ENCODE data around the gene B4GAT1. TPM values are rescaled to one million over a fixed set of nuclear protein-coding genes. Genes with fewer than 3 reads are reported as not detected.

The B4GAT1 gene
- total RNA-seq, 1 experiment from 2014 or later: 6.7 TPM

GRCh38 chr11:66363187-66363601, 15.8 kb upstream of the B4GAT1 start:
- Histone ChIP-seq H2AFZ (ENCODE audit: low read depth, low read length, poor library complexity, severe bottlenecking) (no peak overlapping the region), H3K4me2 (ENCODE audit: low read length) (no peak overlapping the region), H4K20me1 (ENCODE audit: insufficient read depth) (no peaks in the 10 kb centered on the region), H3K79me2 (ENCODE audit: insufficient read depth, low read length) (peaks cover 8% of the 10 kb centered on the region; the same call in 1 of the 2 replicates), H3K9me2 (ENCODE audit: insufficient read depth) (no peaks in the 10 kb centered on the region), H3K27ac (ENCODE audit: low read depth, low read length) (no peak overlapping the region; the same call in 1 of the 2 replicates), H3K4me3 (replicated peaks in 1 of 2; ENCODE audit: low read depth in 1 of 2, low read length in 2 of 2) (no peak overlapping the region), H3K9ac (ENCODE audit: low read length) (no peak overlapping the region), H3K4me1 (ENCODE audit: control insufficient read depth in 1 of 2, insufficient read depth in 2 of 2, low read length in 2 of 2) (peaks cover 0 to 7% of the 10 kb centered on the region in 2 experiments; a peak in 1 of 4 replicates), H3K36me3 (ENCODE audit: control insufficient read depth in 1 of 2, insufficient read depth in 2 of 2, low read length in 2 of 2) (peaks cover 23 to 37% of the 10 kb centered on the region in 2 experiments; a peak in 3 of 4 replicates), H3K27me3 (ENCODE audit: insufficient read depth, low read length) (no peaks in the 10 kb centered on the region), H3K9me3 (ENCODE audit: control insufficient read depth in 1 of 2, insufficient read depth in 1 of 2, low read depth in 1 of 2, low read length in 2 of 2) (no peaks in the 10 kb centered on the region)
- BruUV-seq (replicated peaks): no TSS peak
- DNase-seq (ENCODE audit: low read depth, low spot score): no peak
- RAD21 ChIA-PET (ENCODE audit: low non-redundant PET in 1 of 2, low total read pairs in 2 of 2, uncharacterized antibody in 2 of 2, unreplicated experiment in 2 of 2): no interaction called here
- intact Hi-C loops (cut with micrococcal nuclease): no loop called here
- POLR2A ChIA-PET: no interaction called here
- TF ChIP-seq JUND (IDR thresholded peaks at IDR 0.05): 0 out of 2 replicates have a peak, but pooled peaks have one; percentile 13
- no peak for TF ChIP-seq REST (IDR thresholded peaks at IDR 0.05; ENCODE audit: low read depth)
- no peak for TF ChIP-seq ZNF274 (IDR thresholded peaks at IDR 0.05; ENCODE audit: low read depth, low read length)
- ATAC-seq: no peak
- CTCF ChIA-PET: interaction anchor here (0.8 to 2.8 kb wide), 7 partner anchors 9 to 315 kb away, joined by 3 to 23 read pairs (median 7); partner anchors contain the start of gene SLC29A2

DNA sequence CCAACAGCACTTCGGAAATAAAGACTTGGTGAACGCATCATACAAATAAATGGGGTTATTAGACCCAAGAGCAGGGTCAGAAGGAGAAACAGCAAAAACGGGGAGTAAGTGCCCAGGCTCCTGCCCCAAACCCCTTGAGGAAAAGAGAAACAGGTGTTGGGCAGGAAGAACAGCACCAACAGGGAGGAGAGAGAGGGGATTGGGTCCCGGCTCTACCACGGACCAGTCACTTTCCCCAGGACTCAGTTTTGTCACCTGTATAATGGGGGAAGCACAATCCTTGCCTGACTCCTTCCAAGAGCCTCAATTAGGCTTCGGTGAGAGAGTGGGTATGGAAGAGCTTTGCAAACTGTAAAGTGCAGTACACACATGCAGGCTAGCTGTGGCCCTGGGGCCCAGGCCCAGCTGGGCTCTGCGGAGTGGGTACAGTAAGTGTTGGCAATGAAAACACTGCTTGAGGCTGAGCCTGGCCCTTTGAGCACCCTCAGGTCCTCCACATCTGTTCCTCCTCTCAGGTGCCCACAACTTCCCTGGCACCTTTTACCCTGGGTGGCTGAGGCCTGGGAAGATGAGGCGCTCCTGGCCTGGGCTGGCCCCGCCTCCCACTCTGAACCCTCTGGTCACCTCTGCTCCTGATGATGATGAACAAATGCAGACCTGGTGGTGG, 15.2 kb upstream of the B4GAT1 start:
- ATAC-seq (no peak), DNase-seq (ENCODE audit: low read depth, low spot score) (no peak)
- Histone ChIP-seq H3K27ac (ENCODE audit: low read depth, low read length) (no peak overlapping the region), H3K4me3 (replicated peaks in 1 of 2; ENCODE audit: low read depth in 1 of 2, low read length in 2 of 2) (no peak overlapping the region), H3K36me3 (ENCODE audit: control insufficient read depth in 1 of 2, insufficient read depth in 2 of 2, low read length in 2 of 2) (peaks cover 18 to 31% of the 10 kb centered on the region in 2 experiments; a peak in 3 of 4 replicates), H2AFZ (ENCODE audit: low read depth, low read length, poor library complexity, severe bottlenecking) (no peak overlapping the region), H3K9me3 (ENCODE audit: control insufficient read depth in 1 of 2, insufficient read depth in 1 of 2, low read depth in 1 of 2, low read length in 2 of 2) (no peaks in the 10 kb centered on the region), H3K9ac (ENCODE audit: low read length) (no peak overlapping the region), H3K79me2 (ENCODE audit: insufficient read depth, low read length) (peaks cover 3% of the 10 kb centered on the region; the same call in 1 of the 2 replicates), H3K4me1 (ENCODE audit: control insufficient read depth in 1 of 2, insufficient read depth in 2 of 2, low read length in 2 of 2) (peaks cover 0 to 7% of the 10 kb centered on the region in 2 experiments; a peak in 1 of 4 replicates), H3K27me3 (ENCODE audit: insufficient read depth, low read length) (no peaks in the 10 kb centered on the region), H4K20me1 (ENCODE audit: insufficient read depth) (no peaks in the 10 kb centered on the region), H3K9me2 (ENCODE audit: insufficient read depth) (no peaks in the 10 kb centered on the region), H3K4me2 (ENCODE audit: low read length) (no peak overlapping the region)
- ChIA-PET CTCF (interaction anchor here (0.8 to 2.8 kb wide), 6 partner anchors 9 to 59 kb away, joined by 3 to 23 read pairs (median 8); partner anchors contain the start of gene SLC29A2), RAD21 (ENCODE audit: low non-redundant PET in 1 of 2, low total read pairs in 2 of 2, uncharacterized antibody in 2 of 2, unreplicated experiment in 2 of 2) (no interaction called here), POLR2A (no interaction called here)
- no TSS peak for BruUV-seq (replicated peaks)
- intact Hi-C loops (cut with micrococcal nuclease): no loop called here
- TF ChIP-seq REST (IDR thresholded peaks at IDR 0.05; ENCODE audit: low read depth): no peak
- peak; percentile 44 for TF ChIP-seq POLR2AphosphoS5 (IDR thresholded peaks at IDR 0.05; ENCODE audit: low read depth, low read length)
- TF ChIP-seq JUND (IDR thresholded peaks at IDR 0.05): no peak
